Measurements from ENCODE around the gene PRKAR1B.
"Not testable (repeated sequence)": the region's sequence is repeated elsewhere in the genome, so short reads cannot be mapped to it uniquely, and the experiment has no call there.

Gene PRKAR1B

GRCh38 chr7:618539-619367 is 108.3 kb downstream of the PRKAR1B start:
- peak; percentile 82 for DNase-seq

- DNase-seq, result peak; percentile 16
These were observed 109.2 kb downstream of the PRKAR1B start for GRCh38 chr7:617614-618538.

DNA sequence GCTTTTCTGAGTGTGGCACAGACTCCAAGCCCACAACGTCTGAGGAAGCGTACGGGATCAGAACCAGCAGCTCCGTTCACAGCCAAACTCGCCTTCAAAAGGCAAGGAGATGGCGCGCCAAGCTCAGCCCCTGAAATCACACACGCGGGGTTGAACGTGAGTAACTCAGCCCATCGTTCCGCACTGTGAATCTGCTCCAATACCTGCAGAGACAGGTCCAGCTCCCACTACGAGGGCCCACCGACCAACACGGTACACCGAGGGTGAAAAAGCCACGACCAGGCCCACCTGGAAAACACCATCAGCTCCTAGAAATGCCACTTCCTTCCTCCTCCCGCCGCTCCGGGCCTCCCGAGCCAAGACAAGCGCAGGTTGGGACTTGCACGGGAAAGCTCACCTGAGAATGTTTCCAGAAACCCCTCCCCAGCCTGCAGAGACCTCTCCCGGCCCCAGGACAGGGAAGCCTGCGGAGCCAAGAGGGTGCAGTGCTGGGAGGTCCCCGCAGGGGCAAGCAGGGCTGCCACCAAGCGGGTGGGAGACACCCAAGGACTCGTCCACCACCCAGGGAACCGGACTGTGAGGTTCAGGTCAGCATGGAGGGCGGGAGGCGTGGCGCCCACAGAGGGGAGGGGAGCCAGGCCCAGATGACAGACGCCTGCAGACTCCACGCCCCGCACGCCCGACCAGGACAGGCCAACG is 113.5 kb downstream of the PRKAR1B start:
- DNase-seq, result no peak

GRCh38 chr7:611837-612236 is 115.2 kb downstream of the PRKAR1B start:
- DNase-seq, result not testable (repeated sequence)

- DNase-seq, result no peak
These were observed 115.7 kb downstream of the PRKAR1B start for GRCh38 chr7:611281-611810.

GRCh38 chr7:610531-611280 is 116.4 kb downstream of the PRKAR1B start:
- peak; percentile 63 for DNase-seq

- DNase-seq, result no peak
These were observed 116.9 kb downstream of the PRKAR1B start for GRCh38 chr7:610141-610530.

GRCh38 chr7:609365-609764 is 117.7 kb downstream of the PRKAR1B start:
- peak; percentile 23 for DNase-seq

GRCh38 chr7:608954-609353 is 118.1 kb downstream of the PRKAR1B start:
- DNase-seq, result no peak

- DNase-seq, result no peak
These were observed 118.7 kb downstream of the PRKAR1B start for GRCh38 chr7:608361-608760.

DNA sequence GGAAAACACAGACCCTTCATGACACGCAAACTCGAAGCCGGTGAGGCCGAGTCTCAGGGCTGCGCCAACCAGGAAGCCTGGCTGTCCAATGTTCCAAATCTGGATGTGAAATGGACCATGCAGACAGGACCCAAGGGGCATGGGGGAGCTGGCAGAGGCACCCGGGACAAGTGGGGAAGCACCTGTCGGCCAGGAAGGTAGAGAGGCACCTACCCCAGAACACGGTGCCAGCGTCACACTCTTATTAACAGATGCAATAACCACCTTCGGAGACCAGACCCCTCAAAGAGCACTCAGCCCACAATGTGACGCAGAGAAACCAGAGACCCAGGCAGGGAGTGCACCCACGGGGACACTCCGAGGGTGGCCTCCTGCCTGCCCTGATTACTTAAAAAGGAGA is 119.1 kb downstream of the PRKAR1B start:
- DNase-seq, result no peak

- DNase-seq, result no peak
These were observed 121.2 kb downstream of the PRKAR1B start for GRCh38 chr7:605661-606450.

- no peak for DNase-seq
These were observed 122.1 kb downstream of the PRKAR1B start for GRCh38 chr7:604884-605531.

- peak; percentile 96 for DNase-seq
These were observed 122.8 kb downstream of the PRKAR1B start for GRCh38 chr7:604001-604883.

- DNase-seq, result peak; percentile 65
These were observed 123.7 kb downstream of the PRKAR1B start for GRCh38 chr7:603152-603951.

DNA sequence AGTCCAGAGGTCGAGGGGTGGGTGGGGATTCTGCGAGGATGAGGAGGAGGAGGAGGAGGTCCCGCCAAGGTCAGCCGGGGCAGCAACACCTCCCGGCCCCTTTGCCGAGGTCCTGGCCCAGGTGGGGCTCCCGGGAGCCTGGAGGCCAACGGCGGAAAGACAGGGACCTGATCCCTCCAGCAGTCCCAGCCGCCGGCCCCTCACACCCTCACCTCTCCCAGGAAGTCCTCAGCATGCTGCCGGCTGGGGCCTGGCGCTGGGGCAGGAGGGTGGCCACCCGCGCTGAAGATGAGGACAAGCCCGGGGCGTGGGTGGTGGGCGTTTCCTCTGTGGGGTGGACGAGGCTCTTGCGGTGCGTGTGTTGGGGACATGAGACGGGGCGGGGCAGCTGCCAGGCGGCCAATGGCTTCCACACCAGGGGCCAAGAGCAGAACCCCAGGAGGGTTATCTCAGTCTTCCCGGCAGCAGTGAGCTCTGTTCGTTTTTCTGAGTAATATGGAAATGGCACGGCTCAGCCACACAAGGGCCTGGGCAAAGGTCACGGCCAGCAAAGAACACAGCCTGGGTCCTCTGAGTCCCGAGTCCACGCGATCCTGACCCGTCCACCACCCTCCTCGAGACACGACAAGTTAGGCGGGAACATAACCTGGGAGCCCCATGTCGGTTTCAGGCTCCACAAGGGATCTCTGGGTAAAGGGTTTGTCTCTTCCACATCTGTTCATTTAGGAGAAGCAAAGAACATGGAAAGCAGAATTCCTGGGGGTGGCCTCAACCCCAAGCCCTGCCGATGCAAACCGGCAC is 124.5 kb downstream of the PRKAR1B start:
- no peak for DNase-seq

DNA sequence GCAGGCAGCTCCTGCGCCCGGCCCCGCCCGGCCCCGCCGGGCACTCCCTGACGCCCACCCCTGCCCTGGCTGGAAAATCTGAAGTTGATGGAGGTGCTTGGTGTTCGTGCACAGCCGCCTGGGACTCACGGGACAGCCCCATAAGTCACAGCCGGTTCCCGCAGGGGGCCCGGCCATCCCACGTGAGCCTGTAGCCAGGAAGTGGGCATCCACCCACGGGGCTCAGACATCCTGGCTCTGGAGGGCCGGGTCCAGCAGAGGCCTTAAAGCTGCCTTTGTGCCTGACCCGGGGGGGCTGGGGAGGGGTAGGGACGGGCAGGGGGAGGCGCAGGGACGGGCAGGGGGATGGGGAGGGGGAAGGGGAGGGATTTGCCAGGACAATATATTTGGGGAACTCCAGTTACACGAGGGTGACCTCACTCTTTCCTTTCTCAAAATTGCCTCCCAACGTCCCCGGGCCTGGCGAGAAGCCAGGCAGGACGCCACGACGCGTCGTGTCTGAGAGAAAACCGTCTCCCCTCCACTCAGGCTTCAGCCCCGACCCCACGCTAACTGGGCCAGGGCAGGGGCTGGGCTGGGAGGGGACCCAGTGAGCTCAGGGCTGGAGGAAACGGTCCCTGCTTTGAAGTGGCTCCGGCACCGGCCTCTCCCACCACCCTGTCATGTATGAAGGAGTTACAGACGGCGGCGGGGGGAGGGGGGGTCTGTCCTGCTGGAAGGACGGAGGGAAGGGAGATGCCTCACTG is 125.3 kb downstream of the PRKAR1B start:
- peak; percentile 84 for DNase-seq

Data from CD4-positive, alpha-beta T cell treated with Interleukin-4 for 4 hours (primary cell).